Cardiac fibroblast (primary cell): ENCODE data around the gene SPN.
"Not testable (repeated sequence)": the region's sequence is repeated elsewhere in the genome, so short reads cannot be mapped to it uniquely, and the experiment has no call there.

Source experiments
- DNase-seq, 2 donors: peaks; one replicate each; pipeline versions ENCODE4 v3.0.0 to v3.0.0-alpha.2; 2010; ENCODE audit warnings: low read depth in 2 of 2
- H3K4me3 ChIP-seq, 2 donors: replicated peaks in 1 of 2; 1 replicate in 1 of 2; 2 replicates in 1 of 2; pipeline ENCODE4 v1.5.1; 2011; ENCODE audit warnings: low read depth in 2 of 2, low read length in 2 of 2, mild to moderate bottlenecking in 2 of 2, moderate library complexity in 1 of 2
- TF ChIP-seq, protein P1 (sequence below): IDR thresholded peaks from one replicate; pipeline ENCODE4 v1.5.1; 2011; ENCODE audit warnings: low read depth, mild to moderate bottlenecking, low read length, inconsistent platforms

Gene SPN

DNA sequence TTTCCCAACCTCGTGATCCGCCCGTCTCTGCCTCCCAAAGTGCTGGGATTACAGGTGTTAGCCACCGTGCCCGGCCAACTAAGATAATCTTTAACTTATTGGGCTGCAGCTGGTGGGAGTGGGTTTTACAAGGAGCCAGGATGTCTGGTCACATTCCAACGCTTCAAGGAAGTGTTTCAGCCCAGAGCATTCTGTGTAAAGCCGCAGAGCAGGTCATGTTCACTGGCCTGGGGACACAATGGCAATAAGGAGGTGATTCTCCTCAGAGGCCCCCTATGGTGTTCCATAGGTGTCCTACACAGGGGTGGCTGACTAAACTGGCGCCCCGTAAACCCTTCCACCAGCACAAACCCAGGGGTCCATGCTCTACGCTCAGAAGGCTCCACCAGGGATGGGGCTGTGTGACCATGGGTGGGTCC, 17.1 kb downstream of the SPN start:
- no peak overlapping the region for H3K4me3 ChIP-seq
- TF ChIP-seq, protein P1, sequence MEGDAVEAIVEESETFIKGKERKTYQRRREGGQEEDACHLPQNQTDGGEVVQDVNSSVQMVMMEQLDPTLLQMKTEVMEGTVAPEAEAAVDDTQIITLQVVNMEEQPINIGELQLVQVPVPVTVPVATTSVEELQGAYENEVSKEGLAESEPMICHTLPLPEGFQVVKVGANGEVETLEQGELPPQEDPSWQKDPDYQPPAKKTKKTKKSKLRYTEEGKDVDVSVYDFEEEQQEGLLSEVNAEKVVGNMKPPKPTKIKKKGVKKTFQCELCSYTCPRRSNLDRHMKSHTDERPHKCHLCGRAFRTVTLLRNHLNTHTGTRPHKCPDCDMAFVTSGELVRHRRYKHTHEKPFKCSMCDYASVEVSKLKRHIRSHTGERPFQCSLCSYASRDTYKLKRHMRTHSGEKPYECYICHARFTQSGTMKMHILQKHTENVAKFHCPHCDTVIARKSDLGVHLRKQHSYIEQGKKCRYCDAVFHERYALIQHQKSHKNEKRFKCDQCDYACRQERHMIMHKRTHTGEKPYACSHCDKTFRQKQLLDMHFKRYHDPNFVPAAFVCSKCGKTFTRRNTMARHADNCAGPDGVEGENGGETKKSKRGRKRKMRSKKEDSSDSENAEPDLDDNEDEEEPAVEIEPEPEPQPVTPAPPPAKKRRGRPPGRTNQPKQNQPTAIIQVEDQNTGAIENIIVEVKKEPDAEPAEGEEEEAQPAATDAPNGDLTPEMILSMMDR: no peak
- no peak for DNase-seq

GRCh38 chr16:29683543-29684090, 20.6 kb downstream of the SPN start:
- no peak for DNase-seq
- TF ChIP-seq, protein P1: no peak
- no peak overlapping the region for H3K4me3 ChIP-seq

GRCh38 chr16:29684679-29685078, 21.6 kb downstream of the SPN start:
- DNase-seq: no peak
- TF ChIP-seq, protein P1: no peak
- no peak overlapping the region for H3K4me3 ChIP-seq

- no peak for DNase-seq
- TF ChIP-seq, protein P1: no peak
- H3K4me3 ChIP-seq: no peak overlapping the region
Observed at GRCh38 chr16:29686740-29687332, 23.8 kb downstream of the SPN start.

DNA sequence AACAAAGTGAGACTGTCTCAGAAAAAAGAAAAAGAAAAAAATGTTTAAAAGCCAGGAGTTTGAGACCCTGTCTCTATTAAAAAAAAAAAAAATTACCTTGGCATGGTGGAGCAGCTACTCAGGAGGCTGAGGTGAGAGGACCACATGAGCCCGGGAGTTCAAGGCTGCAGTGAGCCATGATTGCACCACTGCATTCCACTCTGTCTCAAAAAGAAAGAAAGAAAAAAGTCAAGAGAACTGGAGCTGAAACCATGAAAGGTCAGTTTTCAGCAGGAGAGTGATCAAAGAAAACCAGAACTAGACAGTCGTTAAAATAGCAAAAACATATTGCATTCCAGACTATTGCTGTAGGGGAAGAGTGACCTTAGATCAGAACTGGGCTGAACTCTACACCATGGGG, 24.7 kb downstream of the SPN start:
- no peak overlapping the region for H3K4me3 ChIP-seq
- no peak for DNase-seq
- TF ChIP-seq, protein P1: no peak

- DNase-seq: no peak
- H3K4me3 ChIP-seq: no peak overlapping the region
- TF ChIP-seq, protein P1: no peak
Observed at GRCh38 chr16:29688172-29688571, 25.1 kb downstream of the SPN start.

DNA sequence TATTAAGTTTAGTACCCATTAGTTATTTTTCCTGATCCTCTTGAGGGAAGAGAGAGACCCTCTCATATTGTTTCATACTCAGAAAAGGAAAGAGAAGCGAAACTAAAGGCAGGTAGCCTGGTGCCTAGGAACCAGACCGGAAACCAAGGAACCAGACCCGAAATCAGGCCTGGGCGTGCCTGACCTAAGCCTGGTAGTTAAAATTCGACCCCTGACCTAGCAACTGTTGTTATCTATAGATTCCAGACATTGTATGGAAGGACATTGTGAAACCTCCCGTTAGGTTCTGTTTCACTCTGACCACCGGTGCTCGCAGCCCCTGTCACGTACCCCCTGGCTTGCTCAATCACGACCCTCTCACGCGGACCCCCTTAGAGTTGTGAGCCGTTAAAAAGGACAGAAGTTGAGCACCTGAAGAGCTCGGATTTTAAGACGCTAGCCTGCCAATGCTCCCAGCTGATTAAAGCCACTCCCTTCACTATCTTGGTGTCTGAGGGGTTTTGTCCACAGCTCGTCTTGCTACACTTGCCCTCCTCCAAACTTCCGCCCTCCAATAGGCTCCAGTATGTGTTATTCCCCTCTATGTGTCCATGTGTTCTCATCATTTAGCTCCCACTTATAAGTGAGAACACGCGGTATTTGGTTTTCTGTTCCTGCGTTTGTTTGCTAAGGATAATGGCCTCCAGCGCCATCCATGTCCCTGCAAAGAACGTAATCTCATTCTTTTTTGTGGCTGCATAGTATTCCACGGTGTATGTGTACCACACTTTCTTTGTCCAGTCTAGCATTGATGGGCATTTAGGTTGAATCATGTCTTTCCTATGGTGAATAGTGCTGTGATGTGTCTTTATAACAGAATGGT, 26.7 kb downstream of the SPN start:
- not testable (repeated sequence) for H3K4me3 ChIP-seq

GRCh38 chr16:29692606-29693005, 29.6 kb downstream of the SPN start:
- not testable (repeated sequence) for DNase-seq, H3K4me3 ChIP-seq

More for the DNA sequence above, 26.7 kb downstream of the SPN start:
- DNase-seq: not testable (repeated sequence)
